Measurements from ENCODE around the gene PAM16.
"Not testable (repeated sequence)": the region's sequence is repeated elsewhere in the genome, so short reads cannot be mapped to it uniquely, and the experiment has no call there.

PAM16 gene

DNA sequence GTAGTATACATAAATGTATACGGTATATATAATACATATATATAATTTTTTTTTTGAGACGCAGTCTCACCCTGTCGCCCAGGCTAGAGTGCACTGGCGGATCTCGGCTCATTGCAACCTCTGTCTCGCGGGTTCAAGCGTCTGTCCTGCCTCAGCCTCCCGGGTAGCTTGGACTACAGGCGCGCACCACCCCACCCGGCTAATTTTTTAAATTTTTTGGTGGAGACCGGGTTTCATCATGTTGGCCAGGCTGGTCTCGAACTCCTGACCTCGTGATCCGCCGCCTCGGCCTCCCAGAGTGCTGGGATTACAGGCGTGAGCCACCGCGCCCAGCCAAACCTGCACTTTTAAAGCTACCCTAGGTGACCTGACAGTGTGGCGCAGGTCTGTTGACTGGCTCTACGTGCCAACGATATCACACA, 745 bp downstream of the PAM16 start:
- peak; percentile 47 for DNase-seq

DNA sequence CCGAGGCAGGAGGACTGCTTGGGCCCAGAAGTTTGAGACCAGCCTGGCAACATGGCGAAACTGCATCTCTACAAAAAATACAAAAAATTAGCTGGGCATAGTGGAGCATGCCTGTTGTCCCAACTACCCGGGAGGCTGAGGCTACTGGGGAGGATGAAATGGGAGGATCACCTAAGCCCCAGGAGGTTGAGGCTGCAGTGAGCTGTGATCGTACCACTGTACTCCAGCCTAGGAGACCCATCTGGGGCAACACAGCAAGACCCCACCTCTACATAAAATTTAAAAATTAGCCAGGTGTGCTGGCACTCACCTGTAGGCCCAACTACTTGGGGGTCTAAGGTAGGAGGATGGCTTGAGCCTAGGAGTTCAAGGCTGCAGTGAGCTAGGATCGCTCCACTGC, 1.8 kb downstream of the PAM16 start:
- no peak for DNase-seq

DNA sequence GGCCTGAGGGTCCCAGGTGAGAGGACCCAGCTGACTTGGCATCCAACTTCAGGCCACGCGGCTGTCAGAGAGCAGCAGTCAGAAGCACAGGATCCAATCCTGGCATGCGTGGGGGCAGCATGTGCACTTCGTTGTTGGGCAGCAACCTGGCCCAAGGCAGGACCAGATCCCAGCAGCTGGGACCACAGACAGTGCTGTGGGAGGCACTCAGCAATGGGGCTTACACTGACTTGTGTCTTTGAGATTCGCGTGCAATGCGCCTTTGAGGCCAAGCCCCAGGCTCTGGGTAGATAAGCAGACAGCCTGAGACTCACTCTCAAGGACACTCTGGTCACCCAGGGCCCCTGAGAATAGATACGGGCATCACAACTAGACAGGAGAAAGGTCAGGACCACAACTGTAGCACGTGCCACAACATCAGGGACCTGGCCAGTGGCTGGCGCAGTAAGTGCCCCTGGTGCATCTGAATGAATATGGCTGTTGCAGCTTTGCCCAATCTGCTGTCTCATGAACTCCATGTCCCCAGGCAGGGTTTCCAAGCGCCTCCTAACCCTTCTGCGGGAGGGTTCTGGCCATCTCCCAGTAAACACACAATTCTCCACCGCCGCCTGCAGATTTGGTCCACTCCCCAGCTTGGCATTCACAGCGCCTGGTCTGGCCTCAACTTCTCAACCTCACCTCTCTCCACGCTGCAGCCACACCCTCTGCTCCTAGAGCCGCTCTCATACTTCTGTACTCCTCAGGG, 3.2 kb downstream of the PAM16 start:
- DNase-seq = no peak

DNA sequence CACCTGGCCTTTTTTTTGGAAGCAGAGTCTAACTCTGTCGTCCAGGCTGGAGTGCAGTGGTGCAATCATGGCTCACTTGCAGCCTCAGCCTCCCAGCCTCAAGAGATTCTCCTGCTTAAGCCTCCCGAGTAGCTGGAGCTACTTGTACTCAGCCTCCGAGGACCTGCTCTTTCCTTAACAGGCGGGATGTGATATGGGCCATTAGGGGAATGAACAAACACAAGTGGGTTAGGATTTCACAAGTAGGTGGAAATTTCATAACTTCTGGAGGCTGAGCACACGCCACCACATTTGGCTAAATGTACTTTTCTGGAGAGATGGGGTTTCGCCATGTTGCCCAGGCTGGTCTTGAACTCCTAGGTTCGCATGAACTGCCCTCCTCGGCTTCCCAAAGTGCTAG, 4.1 kb downstream of the PAM16 start:
- DNase-seq = no peak

DNA sequence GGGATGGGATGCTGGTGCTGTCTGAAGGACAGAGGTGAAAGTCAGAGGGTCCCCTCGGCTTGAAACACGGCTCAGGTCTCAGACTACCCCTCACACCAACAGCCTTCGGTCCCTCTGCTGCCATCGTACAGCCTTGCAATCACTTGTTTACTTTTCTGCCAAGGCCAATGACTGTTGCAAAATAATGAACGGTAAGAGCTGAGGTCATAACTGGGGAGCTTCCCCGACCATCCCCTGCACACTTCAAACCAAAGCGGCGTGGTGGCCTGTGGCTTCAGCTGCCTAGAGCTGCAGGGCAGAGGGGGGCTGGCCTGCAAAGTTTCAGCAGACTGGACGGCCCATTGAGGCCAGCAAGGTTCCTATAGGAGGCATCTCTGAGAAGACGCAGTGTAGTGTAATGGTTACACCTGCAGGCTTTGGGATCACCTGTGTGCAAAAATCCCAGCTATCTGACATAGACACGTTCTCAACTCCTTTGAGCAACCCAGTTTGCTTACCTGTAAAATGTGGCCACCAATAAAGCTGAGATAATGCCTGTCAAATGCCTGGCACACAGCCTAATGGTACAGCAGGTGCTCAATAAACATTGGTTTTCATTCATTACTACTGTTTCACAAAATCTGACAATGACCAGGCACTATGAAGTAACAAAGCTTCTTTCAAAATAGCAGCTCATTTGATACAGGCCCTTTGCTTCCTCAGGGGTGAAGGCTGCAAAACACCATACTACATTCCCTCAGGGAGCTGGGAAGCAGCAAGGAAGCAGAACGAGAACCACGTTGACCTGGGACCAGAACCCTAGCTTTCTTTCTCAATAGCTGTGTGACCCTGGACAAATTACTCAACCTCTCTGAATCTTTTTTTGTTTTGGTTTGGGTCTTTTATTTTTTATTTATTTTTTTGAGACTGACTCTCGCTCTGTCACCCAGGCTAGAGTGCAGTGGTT, 5.0 kb downstream of the PAM16 start:
- no peak for DNase-seq

DNA sequence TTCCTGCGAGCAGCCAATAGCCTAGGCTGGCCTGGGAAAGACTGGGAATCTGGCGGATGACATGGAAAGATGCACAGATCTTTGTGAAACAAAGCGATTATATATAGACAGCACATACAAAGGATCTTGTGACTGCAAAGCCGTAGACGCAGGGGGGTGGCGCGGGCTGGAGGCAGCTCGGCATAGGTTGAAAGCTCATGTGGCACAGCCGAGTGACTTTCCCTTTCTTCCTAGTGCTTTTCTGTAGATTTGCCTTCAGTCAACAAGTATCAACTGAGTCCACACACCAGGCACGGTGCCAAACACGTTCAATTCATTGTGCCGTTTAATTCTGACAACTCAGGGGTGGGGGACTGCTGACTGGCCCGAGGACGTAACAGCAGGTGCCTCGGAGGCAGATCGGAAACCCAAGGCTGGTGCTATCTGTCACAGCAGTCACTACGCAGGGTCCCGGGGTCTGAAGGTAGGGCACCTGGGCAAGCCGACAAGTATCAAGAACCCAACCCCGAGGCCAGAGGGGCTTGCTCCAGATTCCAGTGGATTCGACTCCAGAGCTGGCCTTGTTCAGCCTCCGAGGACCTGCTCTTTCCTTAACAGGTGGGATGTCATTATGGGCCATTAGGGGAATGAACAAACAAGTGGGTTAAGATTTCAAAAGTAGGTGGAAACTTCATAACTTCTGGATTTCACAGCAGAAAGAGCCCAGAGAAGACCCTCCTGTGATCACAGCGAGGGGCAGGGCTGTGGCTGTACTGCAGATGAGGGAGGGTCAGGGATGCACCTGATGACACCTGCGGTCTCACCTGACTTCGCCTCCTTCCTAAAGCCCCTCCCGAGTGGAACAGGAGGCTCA, 5.9 kb downstream of the PAM16 start:
- no peak for DNase-seq

DNA sequence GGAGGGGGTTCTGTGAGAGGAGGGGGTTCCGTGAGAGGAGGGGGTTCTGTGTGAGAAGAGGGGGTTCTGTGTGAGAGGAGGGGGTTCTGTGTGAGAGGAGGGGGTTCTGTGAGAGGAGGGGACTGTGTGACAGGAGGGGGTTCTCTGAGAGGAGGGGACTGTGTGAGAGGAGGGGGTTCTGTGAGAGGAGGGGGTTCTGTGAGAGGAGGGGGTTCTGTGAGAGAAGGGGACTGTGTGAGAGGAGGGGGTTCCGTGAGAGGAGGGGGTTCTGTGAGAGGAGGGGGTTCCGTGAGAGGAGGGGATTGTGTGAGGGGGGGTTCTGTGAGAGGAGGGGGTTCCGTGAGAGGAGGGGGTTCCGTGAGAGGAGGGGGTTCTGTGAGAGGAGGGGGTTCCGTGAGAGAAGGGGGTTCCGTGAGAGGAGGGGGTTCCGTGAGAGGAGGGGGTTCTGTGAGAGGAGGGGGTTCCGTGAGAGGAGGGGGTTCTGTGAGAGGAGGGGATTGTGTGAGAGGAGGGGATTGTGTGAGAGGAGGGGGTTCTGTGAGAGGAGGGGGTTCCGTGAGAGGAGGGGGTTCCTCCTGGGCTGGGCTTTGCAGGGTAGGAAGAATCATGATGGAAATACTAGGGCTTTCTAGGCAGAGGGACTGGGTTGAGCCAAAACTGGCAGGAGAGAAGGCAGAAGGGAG, 6.7 kb downstream of the PAM16 start:
- DNase-seq = not testable (repeated sequence)

GRCh38 chr16:4342866-4343744, 8.0 kb downstream of the PAM16 start:
- DNase-seq = no peak

DNA sequence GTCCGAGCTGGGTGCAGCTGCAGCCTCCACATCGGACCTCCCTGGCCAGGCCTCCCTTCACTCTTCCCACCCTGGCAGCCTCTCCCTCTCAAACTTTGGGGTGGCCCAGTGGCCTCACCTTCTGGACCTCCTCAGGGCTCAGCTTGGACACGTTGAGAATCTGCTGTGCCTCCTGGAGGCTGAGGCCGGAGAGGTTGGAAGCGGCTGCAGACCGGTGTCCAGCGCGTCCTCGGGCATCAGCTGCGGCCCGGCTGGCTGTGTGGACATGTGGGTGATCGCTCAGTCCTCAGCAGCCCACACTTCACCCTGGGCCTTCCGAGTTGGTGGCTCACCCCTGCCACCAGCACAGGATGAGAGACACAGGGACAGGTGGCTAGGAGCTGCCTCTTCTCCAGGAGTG, 9.9 kb downstream of the PAM16 start:
- no peak for DNase-seq

GRCh38 chr16:4340443-4340842, 10.7 kb downstream of the PAM16 start:
- DNase-seq = no peak

DNA sequence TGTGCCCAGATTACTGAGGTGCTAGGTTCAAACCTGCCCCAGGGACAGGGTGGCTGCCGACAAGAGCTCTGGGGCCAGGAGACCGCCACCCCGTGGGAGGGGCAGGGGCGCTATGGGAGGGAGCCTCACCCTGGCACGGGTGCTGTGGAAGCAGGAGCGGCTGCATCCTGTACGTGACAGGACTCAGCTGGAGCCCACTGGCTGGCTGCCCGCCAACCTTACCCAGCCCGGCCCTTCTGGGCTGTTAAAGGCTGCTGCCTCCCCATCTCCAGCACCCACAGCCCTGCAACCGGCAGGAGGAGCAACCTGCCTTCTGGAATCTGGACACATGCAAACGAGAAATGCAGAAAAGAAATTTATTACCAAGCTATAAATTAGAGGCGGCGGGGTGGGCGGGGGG, 11.2 kb downstream of the PAM16 start:
- no peak for DNase-seq

DNA sequence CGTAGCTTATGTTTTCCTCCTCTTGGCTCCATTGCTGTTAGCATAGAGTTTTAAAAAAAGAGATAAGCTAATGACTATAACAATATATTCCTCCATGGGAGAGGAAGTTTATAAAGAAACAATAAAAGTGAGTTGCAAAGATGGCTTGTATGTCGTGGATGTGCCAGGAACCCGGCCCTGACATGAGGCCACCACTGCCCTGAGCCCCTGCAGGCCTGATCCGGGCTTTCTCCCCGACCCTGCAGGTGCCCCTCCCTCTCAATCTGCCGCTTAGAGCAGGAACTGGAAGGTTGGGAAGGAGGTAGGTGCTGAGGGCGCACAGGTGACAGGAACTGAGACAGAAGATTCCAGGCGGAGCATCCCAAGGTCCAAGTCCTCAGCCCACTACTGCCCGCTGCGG, 11.7 kb downstream of the PAM16 start:
- no peak for DNase-seq

DNA sequence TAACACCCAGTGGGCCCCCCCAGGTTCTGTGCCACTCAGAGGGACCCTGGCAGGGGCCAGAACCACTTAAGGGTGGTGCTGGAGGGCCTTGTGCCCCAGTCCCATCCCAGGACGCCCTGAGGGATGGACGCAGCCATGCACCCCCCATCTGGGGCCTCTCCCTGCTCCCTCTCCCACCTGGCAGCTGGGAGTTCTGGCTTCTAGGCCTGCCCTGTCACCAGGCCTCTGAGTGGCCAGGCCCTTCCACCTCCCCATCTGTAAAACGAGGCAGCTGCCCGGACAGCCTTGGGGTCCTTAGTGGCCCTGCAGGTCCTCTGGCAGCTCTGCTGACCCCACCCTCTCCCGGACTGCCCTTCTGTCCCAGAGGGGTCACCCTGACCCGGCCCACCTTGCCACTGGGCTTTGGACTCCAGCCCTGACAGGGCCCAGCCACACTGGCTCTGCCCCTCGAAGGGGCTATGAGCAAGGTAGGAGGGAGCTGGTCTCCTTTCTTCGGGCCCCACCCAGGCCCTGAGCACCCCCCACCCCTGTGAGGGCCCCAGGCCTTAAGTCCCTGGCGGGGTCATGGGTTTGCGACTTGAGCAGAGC, 12.3 kb downstream of the PAM16 start:
- no peak for DNase-seq

GRCh38 chr16:4338125-4338582, 13.0 kb downstream of the PAM16 start:
- DNase-seq = no peak

GRCh38 chr16:4337540-4338088, 13.5 kb downstream of the PAM16 start:
- DNase-seq = no peak

DNA sequence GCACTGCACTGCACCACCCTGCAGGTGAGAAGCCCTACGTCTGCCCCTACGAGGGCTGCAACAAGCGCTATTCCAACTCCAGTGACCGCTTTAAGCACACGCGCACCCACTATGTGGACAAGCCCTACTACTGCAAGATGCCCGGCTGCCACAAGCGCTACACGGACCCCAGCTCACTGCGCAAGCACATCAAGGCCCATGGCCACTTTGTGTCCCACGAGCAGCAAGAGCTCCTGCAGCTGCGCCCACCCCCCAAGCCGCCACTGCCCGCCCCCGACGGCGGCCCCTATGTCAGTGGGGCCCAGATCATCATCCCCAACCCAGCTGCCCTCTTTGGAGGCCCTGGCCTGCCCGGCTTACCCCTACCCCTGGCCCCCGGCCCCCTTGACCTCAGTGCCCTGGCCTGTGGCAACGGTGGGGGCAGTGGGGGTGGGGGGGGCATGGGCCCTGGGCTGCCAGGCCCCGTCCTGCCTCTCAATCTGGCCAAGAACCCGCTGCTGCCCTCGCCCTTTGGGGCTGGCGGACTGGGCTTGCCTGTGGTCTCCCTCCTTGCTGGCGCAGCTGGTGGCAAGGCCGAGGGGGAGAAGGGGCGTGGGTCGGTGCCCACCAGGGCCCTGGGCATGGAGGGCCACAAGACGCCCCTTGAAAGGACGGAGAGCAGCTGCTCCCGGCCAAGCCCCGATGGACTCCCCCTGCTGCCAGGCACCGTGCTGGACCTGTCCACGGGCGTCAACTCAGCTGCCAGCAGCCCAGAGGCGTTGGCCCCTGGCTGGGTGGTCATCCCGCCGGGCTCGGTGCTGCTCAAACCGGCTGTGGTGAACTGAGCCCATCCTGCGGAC, 14.2 kb downstream of the PAM16 start:
- no peak for DNase-seq

GRCh38 chr16:4334724-4335495, 16.2 kb downstream of the PAM16 start:
- no peak for DNase-seq

GRCh38 chr16:4333714-4334113, 17.4 kb downstream of the PAM16 start:
- not testable (repeated sequence) for DNase-seq

DNA sequence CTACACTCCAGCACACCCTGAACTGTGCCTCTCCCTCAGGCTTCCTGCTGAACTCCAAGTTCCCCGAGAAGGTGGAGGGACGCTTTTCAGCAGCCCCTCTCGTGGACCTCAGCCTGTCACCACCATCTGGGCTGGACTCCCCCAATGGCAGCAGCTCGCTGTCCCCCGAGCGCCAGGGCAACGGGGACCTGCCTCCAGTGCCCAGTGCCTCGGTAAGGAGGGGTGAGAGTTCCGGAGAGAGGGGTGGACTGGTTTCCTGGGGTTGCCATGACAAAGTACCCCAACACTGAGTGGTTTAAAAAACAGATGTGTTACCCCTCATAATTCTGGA, 17.8 kb downstream of the PAM16 start:
- no peak for DNase-seq
